Measurements from ENCODE around the gene MAPKAPK2. TPM values are rescaled to one million over a fixed set of nuclear protein-coding genes. Genes with fewer than 3 reads are reported as not detected.

Gene MAPKAPK2
- total and polyA plus RNA-seq, 2 donors (not counting 1 experiment from before 2014, with no cell fraction given) = 60.3 to 85.8 TPM

GRCh38 chr1:206713070-206713469 lies 28.4 kb downstream of the MAPKAPK2 start:
- Mint-ChIP-seq H3K4me3 (peak overlapping the region; percentile 23), H3K9me3 (ENCODE audit: insufficient read depth) (no peaks in the 10 kb centered on the region), H3K27ac (peak overlapping the region; percentile 23), H3K27me3 (no peaks in the 10 kb centered on the region), H3K4me1 (peaks cover 83% of the 10 kb centered on the region)
- no peak for TF ChIP-seq CTCF (IDR thresholded peaks at IDR 0.05)
- TF ChIP-seq EZH2 (IDR thresholded peaks at IDR 0.05; ENCODE audit: borderline replicate concordance, insufficient read depth, low read depth, low read length, poor library complexity, severe bottlenecking) = no peak
- Histone ChIP-seq H2AFZ (ENCODE audit: insufficient read depth, low read depth, low read length, poor library complexity, severe bottlenecking) (no peak overlapping the region), H3K9ac (ENCODE audit: low read length) (no peak overlapping the region), H3K4me1 (ENCODE audit: control insufficient read depth in 2 of 2, insufficient read depth in 2 of 2, low read length in 2 of 2) (peaks cover 72 to 76% of the 10 kb centered on the region in 2 donors), H3K4me2 (replicated peaks; ENCODE audit: low read depth, low read length, poor library complexity, severe bottlenecking) (no peak overlapping the region), H3K27me3 (replicated peaks in 1 of 4; ENCODE audit: control extremely low read depth in 1 of 4, control insufficient read depth in 3 of 4, insufficient read depth in 4 of 4, low read length in 3 of 4) (no peaks in the 10 kb centered on the region), H3K27ac (ENCODE audit: low read length in 2 of 2) (no peak overlapping the region), H3K36me3 (replicated peaks in 1 of 2; ENCODE audit: control extremely low read depth in 1 of 2, control insufficient read depth in 1 of 2, extremely low read depth in 1 of 2, insufficient read depth in 2 of 2, low read length in 1 of 2) (no peaks in the 10 kb centered on the region), H3K4me3 (ENCODE audit: control extremely low read depth in 1 of 5, extremely low read depth in 1 of 5, insufficient read depth in 1 of 5, low read depth in 2 of 5, low read length in 4 of 5) (no peak overlapping the region), H3K79me2 (ENCODE audit: control insufficient read depth, insufficient read depth, low read length) (peaks cover 100% of the 10 kb centered on the region), H3K9me3 (ENCODE audit: control extremely low read depth in 1 of 3, control insufficient read depth in 2 of 3, insufficient read depth in 1 of 3, low read length in 2 of 3) (no peaks in the 10 kb centered on the region), H4K20me1 (ENCODE audit: control insufficient read depth, insufficient read depth, low read length, poor library complexity, severe bottlenecking) (peaks cover 84% of the 10 kb centered on the region)
- no peak for DNase-seq
- no peak for ATAC-seq (ENCODE audit: low read depth)
- 89% methylated on average over 4 of the region's 4 CpGs for WGBS (ENCODE audit: insufficient coverage)
- POLR2A ChIA-PET = interaction anchor here (0.6 to 1.1 kb wide), 2 partner anchors 27 to 28 kb away, joined by 4 to 5 read pairs; partner anchors contain the start of gene MAPKAPK2
- intact Hi-C loops (cut with micrococcal nuclease) = no loop called here
- CTCF ChIA-PET = interaction anchor here (0.6 to 7.6 kb wide), 12 partner anchors 9 to 269 kb away, joined by 3 to 46 read pairs (median 4); partner anchors contain the start of gene DYRK3

GRCh38 chr1:206713910-206714312 lies 29.2 kb downstream of the MAPKAPK2 start:
- Histone ChIP-seq H3K36me3 (replicated peaks in 1 of 2; ENCODE audit: control extremely low read depth in 1 of 2, control insufficient read depth in 1 of 2, extremely low read depth in 1 of 2, insufficient read depth in 2 of 2, low read length in 1 of 2) (no peaks in the 10 kb centered on the region), H3K27ac (ENCODE audit: low read length in 2 of 2) (no peak overlapping the region), H3K79me2 (ENCODE audit: control insufficient read depth, insufficient read depth, low read length) (peaks cover 98% of the 10 kb centered on the region), H3K9me3 (ENCODE audit: control extremely low read depth in 1 of 3, control insufficient read depth in 2 of 3, insufficient read depth in 1 of 3, low read length in 2 of 3) (no peaks in the 10 kb centered on the region), H3K9ac (ENCODE audit: low read length) (no peak overlapping the region), H4K20me1 (ENCODE audit: control insufficient read depth, insufficient read depth, low read length, poor library complexity, severe bottlenecking) (peaks cover 75% of the 10 kb centered on the region), H3K4me3 (ENCODE audit: control extremely low read depth in 1 of 5, extremely low read depth in 1 of 5, insufficient read depth in 1 of 5, low read depth in 2 of 5, low read length in 4 of 5) (no peak overlapping the region), H2AFZ (ENCODE audit: insufficient read depth, low read depth, low read length, poor library complexity, severe bottlenecking) (no peak overlapping the region), H3K27me3 (replicated peaks in 1 of 4; ENCODE audit: control extremely low read depth in 1 of 4, control insufficient read depth in 3 of 4, insufficient read depth in 4 of 4, low read length in 3 of 4) (no peaks in the 10 kb centered on the region), H3K4me2 (replicated peaks; ENCODE audit: low read depth, low read length, poor library complexity, severe bottlenecking) (peak overlapping the region; percentile 23), H3K4me1 (ENCODE audit: control insufficient read depth in 2 of 2, insufficient read depth in 2 of 2, low read length in 2 of 2) (peaks cover 70 to 73% of the 10 kb centered on the region in 2 donors)
- ATAC-seq (ENCODE audit: low read depth) = no peak
- no peak for DNase-seq
- POLR2A ChIA-PET = interaction anchor here (1.1 kb wide), 1 partner anchor 29 kb away, joined by 5 read pairs; the partner anchor contains the start of gene MAPKAPK2
- Mint-ChIP-seq H3K9me3 (ENCODE audit: insufficient read depth) (no peaks in the 10 kb centered on the region), H3K4me3 (no peak overlapping the region), H3K27me3 (no peaks in the 10 kb centered on the region), H3K27ac (no peak overlapping the region), H3K4me1 (peaks cover 80% of the 10 kb centered on the region)
- intact Hi-C loops (cut with micrococcal nuclease) = no loop called here
- TF ChIP-seq EZH2 (IDR thresholded peaks at IDR 0.05; ENCODE audit: borderline replicate concordance, insufficient read depth, low read depth, low read length, poor library complexity, severe bottlenecking) (no peak), CTCF (IDR thresholded peaks at IDR 0.05) (no peak)
- CTCF ChIA-PET = interaction anchor here (0.8 to 7.6 kb wide), 9 partner anchors 10 to 683 kb away, joined by 3 to 46 read pairs (median 5); partner anchors contain the start of gene EIF2D
- WGBS (ENCODE audit: insufficient coverage) = 100% methylated on average over 5 of the region's 6 CpGs
